GM10266 (cell line): Measurements from ENCODE around the gene PRKCD.

ENCODE experiments used
- DNase-seq: peaks from one replicate; pipeline ENCODE4 v3.0.0; 2012; ENCODE audit errors: extremely low spot score
- CTCF ChIP-seq: IDR thresholded peaks from 2 replicates; pipeline ENCODE4 v1.5.1; 2012; ENCODE audit warnings: mild to moderate bottlenecking, low read depth; ENCODE audit not compliant: control insufficient read depth, insufficient read depth; ENCODE audit errors: missing control alignments

PRKCD gene

GRCh38 chr3:53187430-53187829, 26.4 kb downstream of the PRKCD start:
- no peak for TF ChIP-seq CTCF

DNA sequence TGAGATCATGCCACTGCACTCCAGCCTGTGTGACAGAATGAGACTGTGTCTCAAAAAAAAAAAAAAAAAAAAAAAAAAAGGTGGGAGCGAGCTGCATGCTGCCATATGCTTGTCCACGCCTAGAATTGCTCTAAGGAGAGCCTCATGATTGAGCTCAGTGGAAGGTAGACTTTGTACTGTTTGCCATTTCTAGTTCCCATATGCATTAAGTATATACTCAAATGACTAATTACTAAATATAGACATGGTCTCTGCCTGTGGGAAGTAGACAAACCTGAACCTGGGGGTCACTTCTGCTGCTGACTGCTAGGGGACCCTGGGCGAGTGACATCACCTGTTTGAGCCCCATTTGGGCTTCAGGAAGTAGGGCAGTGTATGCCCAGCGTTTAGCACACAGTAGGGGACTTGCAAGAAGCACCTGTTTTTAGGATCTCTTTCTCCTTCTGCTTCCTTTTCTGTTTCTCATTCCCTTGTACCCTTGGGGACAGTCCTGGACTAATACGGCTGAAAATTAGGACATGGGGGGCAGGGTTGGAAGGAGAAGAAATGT, 27.2 kb downstream of the PRKCD start:
- no peak for DNase-seq
- TF ChIP-seq CTCF = no peak

More at GRCh38 chr3:53187430-53187829, 26.4 kb downstream of the PRKCD start:
- no peak for DNase-seq

- no peak for TF ChIP-seq CTCF
- DNase-seq = no peak
These were observed 27.7 kb downstream of the PRKCD start for GRCh38 chr3:53188720-53189119.

GRCh38 chr3:53189276-53189675, 28.3 kb downstream of the PRKCD start:
- TF ChIP-seq CTCF = no peak

GRCh38 chr3:53190659-53191058, 29.6 kb downstream of the PRKCD start:
- DNase-seq = peak; percentile 64
- no peak for TF ChIP-seq CTCF

More at GRCh38 chr3:53189276-53189675, 28.3 kb downstream of the PRKCD start:
- DNase-seq = no peak

- no peak for TF ChIP-seq CTCF
- DNase-seq = no peak
These were observed 30.9 kb downstream of the PRKCD start for GRCh38 chr3:53191836-53192480.

GRCh38 chr3:53192608-53193007, 31.6 kb downstream of the PRKCD start:
- no peak for TF ChIP-seq CTCF
- no peak for DNase-seq
